HepG2 (cell line): ENCODE data around the gene ATP2C2. TPM values are rescaled to one million over a fixed set of nuclear protein-coding genes. Genes with fewer than 3 reads are reported as not detected.
"Not testable (repeated sequence)": the region's sequence is repeated elsewhere in the genome, so short reads cannot be mapped to it uniquely, and the experiment has no call there.

Experiments used
- ATAC-seq: fragments of 200-7000 bp; cut with Tn5 transposase; 3 replicates; pipeline ENCODE4 v1.9.1; 2020; ENCODE audit warnings: mild to moderate bottlenecking, moderate library complexity
- BruUV-seq: library from RNA; stranded (reverse); fragments of 400-500 nt; replicated peaks from 2 replicates; lab custom pipeline; 2021; lab: Mats Ljungman, UMichigan
- CTCF ChIA-PET: fragments of 300-600 bp; formaldehyde crosslinking; extraction: SDS; loops from one replicate; lab custom pipeline; 2021; ENCODE audit warnings: low total read pairs, inconsistent platforms, low intra/inter-chr PET ratio; lab: Yijun Ruan, JAX
- POLR2A ChIA-PET: fragments of 350-600 bp; sonication (Branson Sonifier 250); formaldehyde crosslinking; loops from one replicate; lab custom pipeline; 2020; ENCODE audit warnings: antibody characterized with exemption, inconsistent platforms; lab: Yijun Ruan, JAX
- DNase-seq: peaks from one replicate; pipeline ENCODE4 v3.0.0-alpha.2; 2015; ENCODE audit warnings: low spot score
- FAIRE-seq: peaks from 3 replicates; lab custom pipeline; 2011; peaks lifted over from hg19 to GRCh38; lab: Jason Lieb, UNC
- H2AFZ ChIP-seq: one replicate; pipeline ENCODE4 v1.6.1; 2011; ENCODE audit warnings: low read length, inconsistent platforms
- H3K27ac ChIP-seq: fragments of 300-600 bp; 3 replicates; pipeline ENCODE4 v1.8.0; 2011; ENCODE audit warnings: mixed run types, mild to moderate bottlenecking, mixed read lengths, low read length, inconsistent platforms; ENCODE audit not compliant: insufficient read depth; ENCODE audit errors: extremely low read length
- H3K27me3 ChIP-seq, 2 experiments: fragments of 200-600 bp in 1 of 2; 2 replicates in 1 of 2; 3 replicates in 1 of 2; pipeline versions ENCODE4 v1.6.0 to v1.8.0; 2011; ENCODE audit warnings: low read length in 2 of 2, mild to moderate bottlenecking in 2 of 2, moderate library complexity in 2 of 2, inconsistent platforms in 1 of 2; ENCODE audit not compliant: insufficient read depth in 2 of 2, control insufficient read depth in 1 of 2
- H3K36me3 ChIP-seq, 2 experiments: fragments of 200-600 bp in 1 of 2; replicated peaks in 1 of 2; 2 replicates in 1 of 2; 3 replicates in 1 of 2; pipeline versions ENCODE4 v1.5.1 to v1.8.0; 2011; ENCODE audit warnings: low read length in 2 of 2, inconsistent platforms in 1 of 2; ENCODE audit not compliant: insufficient read depth in 2 of 2, control insufficient read depth in 1 of 2
- H3K4me1 ChIP-seq: 2 replicates; pipeline ENCODE4 v1.5.1; 2012; ENCODE audit warnings: low read length, inconsistent platforms; ENCODE audit not compliant: insufficient read depth
- H3K4me2 ChIP-seq: 2 replicates; pipeline ENCODE4 v1.6.0; 2011; ENCODE audit warnings: low read depth, low read length, inconsistent platforms
- H3K4me3 ChIP-seq, 3 experiments: fragments of 200-600 bp in 1 of 3; sonication (generic), shearing (Covaris generic) in 1 of 3; replicated peaks in 1 of 3; 2 replicates each; pipeline ENCODE4 v1.5.1; 2011 to 2016; ENCODE audit warnings: low read length in 3 of 3, inconsistent platforms in 2 of 3, low read depth in 2 of 3, mild to moderate bottlenecking in 2 of 3, control low read depth in 1 of 3, mixed read lengths in 1 of 3; ENCODE audit not compliant: insufficient read depth in 1 of 3
- H3K79me2 ChIP-seq: one replicate; pipeline ENCODE4 v1.6.1; 2011; ENCODE audit warnings: low read length, inconsistent platforms; ENCODE audit not compliant: insufficient read depth
- H3K9ac ChIP-seq: 2 replicates; pipeline ENCODE4 v1.6.0; 2011; ENCODE audit warnings: mild to moderate bottlenecking, low read depth, low read length, inconsistent platforms; ENCODE audit not compliant: insufficient read depth
- H3K9me3 ChIP-seq: 2 replicates; pipeline ENCODE4 v1.5.1; 2012; ENCODE audit warnings: mild to moderate bottlenecking, low read length
- H4K20me1 ChIP-seq: 2 replicates; pipeline ENCODE4 v1.6.0; 2011; ENCODE audit warnings: inconsistent platforms, mild to moderate bottlenecking, low read length, moderate library complexity; ENCODE audit not compliant: insufficient read depth
- REST ChIP-seq, 2 experiments: IDR thresholded peaks; 2 replicates each; pipeline ENCODE4 v1.6.1; 2011 to 2012; ENCODE audit warnings: low read length in 2 of 2, borderline replicate concordance in 1 of 2, low read depth in 1 of 2, mild to moderate bottlenecking in 1 of 2, moderate library complexity in 1 of 2
- ZNF776 ChIP-seq: sonication (generic); formaldehyde crosslinking; IDR thresholded peaks from 2 replicates; pipeline ENCODE4 v1.4.0; 2020; ENCODE audit warnings: mild to moderate bottlenecking, missing genetic modification reagents
- ZSCAN21 ChIP-seq: sonication (generic); formaldehyde crosslinking; IDR thresholded peaks from 2 replicates; pipeline ENCODE4 v1.8.0; 2022; ENCODE audit warnings: mild to moderate bottlenecking, missing genetic modification reagents, moderate library complexity, borderline replicate concordance
- WGBS: methylation state at CpG from one replicate; pipeline ENCODE4 v1.1.6; 2017; ENCODE audit warnings: low lambda C conversion rate; 5-methylcytosine and 5-hydroxymethylcytosine counted together
- in situ Hi-C: cut with HindIII; loops from 2 replicates; pipeline ENCODE4 v1.10.0; 2017; ENCODE audit warnings: low pct_unique_long_range_greater_than_20kb; ENCODE audit not compliant: extremely low pct_ligation_motif_present
- intact Hi-C: fragments of 100-400 bp; cut with micrococcal nuclease; formaldehyde crosslinking; loops from one replicate; pipeline ENCODE4 v1.10.0; 2022; ENCODE audit not compliant: unreplicated experiment
- polyA plus RNA-seq, 8 experiments: library from polyadenylated mRNA; depleted of rRNA in 3 of 8; stranded (reverse) in 7 of 8; unstranded in 1 of 8; fragments of >200 nt; fragmentation: Illumina TruSeq in 4 of 8; extraction: Trizol in 4 of 8; gene quantifications; 2 replicates each; pipeline versions ENCODE4 v1.2.1 to v1.2.3, GENCODE V29; 2011 to 2016; ENCODE audit warnings: low read depth in 4 of 8, missing spikeins in 1 of 8, mixed read lengths in 1 of 8; ENCODE audit not compliant: insufficient read depth in 1 of 8
- total RNA-seq, 5 experiments: library from RNA; depleted of rRNA; stranded (reverse); fragments of >200 nt; fragmentation: Illumina TruSeq; extraction: Trizol; gene quantifications; 2 replicates each; pipeline ENCODE4 v1.2.3, GENCODE V29; 2016; ENCODE audit warnings: low read depth in 1 of 5
- TF ChIP-seq, protein P1 (sequence below): sonication (generic); formaldehyde crosslinking; IDR thresholded peaks from 2 replicates; pipeline ENCODE4 v1.4.0; 2020; ENCODE audit warnings: missing genetic modification reagents

ATP2C2 gene
- total and polyA plus RNA-seq, 2 of the 13 experiments (the other 11 are each of a cell fraction or from before 2014, with no cell fraction given): 0.07 TPM; not detected in 1

DNA sequence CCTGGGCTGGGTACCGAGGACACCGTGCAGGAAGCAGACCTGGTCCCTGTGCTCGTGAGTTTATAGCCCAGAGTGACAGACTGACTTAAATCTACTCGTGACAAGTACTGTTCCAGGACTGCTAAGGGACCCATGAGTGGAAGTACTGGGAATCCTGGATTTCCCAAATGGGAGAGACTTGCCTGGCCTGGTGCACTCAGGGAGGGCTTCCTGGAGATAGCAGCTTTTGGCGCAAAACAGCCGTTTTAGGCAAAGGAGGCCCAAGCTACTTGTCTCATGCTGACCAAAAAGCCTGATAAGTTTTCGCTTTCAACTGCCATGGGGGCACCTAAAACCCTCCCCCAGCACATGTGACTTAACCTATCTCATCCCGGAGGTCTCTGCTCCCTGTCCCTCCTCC is 51.4 kb downstream of the ATP2C2 start (continued):
- no peak for TF ChIP-seq REST (IDR thresholded peaks at IDR 0.05; ENCODE audit: borderline replicate concordance in 1 of 2, low read depth in 1 of 2, low read length in 2 of 2)
- TF ChIP-seq ZNF776 (CRISPR knock-in tag): no peak
- no peak for TF ChIP-seq ZSCAN21
- TF ChIP-seq, protein P1, sequence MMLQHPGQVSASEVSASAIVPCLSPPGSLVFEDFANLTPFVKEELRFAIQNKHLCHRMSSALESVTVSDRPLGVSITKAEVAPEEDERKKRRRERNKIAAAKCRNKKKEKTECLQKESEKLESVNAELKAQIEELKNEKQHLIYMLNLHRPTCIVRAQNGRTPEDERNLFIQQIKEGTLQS (CRISPR knock-in tag): no peak

DNA sequence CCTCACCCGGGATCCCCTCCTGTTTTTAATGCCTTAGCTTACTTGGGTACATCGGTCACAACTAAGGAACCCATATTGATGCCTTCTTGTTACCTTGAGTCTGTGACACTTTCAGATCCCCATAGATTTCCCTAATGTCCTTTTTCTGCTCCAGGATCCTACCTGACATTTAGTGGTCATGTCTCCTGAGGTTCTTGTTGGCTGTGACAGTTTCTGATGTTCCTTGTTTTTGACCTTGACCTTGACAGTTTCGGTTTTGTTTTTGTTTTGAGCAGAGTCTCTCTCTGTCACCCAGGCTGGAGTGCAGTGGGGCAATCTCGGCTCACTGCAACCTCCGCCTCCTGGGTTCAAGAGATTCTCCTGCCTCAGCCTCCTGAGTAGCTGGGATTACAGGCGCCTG is 52.2 kb downstream of the ATP2C2 start:
- CTCF ChIA-PET, H3K27ac ChIP-seq, H4K20me1 ChIP-seq, H3K9ac ChIP-seq, ATAC-seq, BruUV-seq, POLR2A ChIA-PET, intact Hi-C loops, H2AFZ ChIP-seq, H3K4me3 ChIP-seq, H3K4me2 ChIP-seq, DNase-seq, H3K36me3 ChIP-seq, in situ Hi-C loops, H3K79me2 ChIP-seq, FAIRE-seq: not testable (repeated sequence)
- 40% methylated on average over 6 of the region's 6 CpGs for WGBS
- peaks cover 3 to 52% of the 10 kb centered on the region in 2 experiments; a peak in 4 of 5 replicates for H3K27me3 ChIP-seq
- H3K9me3 ChIP-seq: peaks cover 10% of the 10 kb centered on the region; the same call in 1 of the 2 replicates
- peaks cover 26% of the 10 kb centered on the region for H3K4me1 ChIP-seq
